HG03159 (cell line): ENCODE data around the gene CORO2B.

Source experiments
- ATAC-seq: cut with Tn5 transposase; IDR thresholded peaks from one replicate; pipeline ENCODE4 v1.9.1; 2021; ENCODE audit warnings: mild to moderate bottlenecking, moderate library complexity; ENCODE audit not compliant: unreplicated experiment

Gene CORO2B

DNA sequence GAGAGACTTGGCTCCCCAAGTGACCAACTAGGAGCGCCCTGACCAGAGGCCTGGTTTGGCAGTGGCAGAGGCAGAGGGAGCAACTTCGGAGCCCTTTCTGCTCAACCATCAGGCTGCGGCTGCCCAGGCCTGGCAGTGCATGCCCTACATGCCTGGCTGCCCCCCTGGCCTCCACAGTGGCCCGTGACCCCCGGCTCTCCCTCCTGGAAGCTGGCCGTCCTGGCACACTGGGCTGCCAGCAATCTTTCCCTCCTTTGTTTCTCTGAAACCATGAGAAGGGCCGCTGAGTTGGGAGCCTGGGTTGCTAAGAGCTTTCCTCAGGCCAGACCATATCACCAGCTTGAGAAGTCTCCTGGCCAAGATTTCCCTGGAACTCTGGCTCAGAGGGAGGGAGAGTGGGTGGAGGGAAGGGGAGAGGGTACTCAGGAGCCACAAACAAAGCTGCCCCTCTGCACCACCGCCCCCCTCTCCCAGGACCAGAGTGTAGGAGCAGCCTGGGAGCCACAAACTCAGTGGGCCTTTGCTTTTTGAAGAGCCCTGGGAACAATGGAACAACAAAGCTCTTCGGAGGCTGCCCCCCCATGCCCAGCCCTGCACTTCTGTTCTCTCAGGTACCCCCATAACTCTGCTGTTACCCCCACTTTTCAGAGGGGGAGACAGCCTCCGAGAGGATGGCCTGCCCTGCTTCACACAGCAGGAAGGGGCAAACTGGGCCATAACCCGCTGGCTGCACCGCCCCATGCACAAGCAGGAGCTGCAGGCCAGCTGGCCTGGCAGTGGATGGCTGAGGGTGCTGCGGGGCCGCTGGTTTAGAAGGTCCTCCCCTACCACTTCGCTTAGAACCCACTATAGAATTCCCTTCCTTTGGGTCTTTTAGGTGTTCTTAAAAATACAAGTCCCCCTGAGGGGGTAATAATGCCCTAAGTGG, 11.3 kb downstream of the CORO2B start:
- ATAC-seq, result no peak

DNA sequence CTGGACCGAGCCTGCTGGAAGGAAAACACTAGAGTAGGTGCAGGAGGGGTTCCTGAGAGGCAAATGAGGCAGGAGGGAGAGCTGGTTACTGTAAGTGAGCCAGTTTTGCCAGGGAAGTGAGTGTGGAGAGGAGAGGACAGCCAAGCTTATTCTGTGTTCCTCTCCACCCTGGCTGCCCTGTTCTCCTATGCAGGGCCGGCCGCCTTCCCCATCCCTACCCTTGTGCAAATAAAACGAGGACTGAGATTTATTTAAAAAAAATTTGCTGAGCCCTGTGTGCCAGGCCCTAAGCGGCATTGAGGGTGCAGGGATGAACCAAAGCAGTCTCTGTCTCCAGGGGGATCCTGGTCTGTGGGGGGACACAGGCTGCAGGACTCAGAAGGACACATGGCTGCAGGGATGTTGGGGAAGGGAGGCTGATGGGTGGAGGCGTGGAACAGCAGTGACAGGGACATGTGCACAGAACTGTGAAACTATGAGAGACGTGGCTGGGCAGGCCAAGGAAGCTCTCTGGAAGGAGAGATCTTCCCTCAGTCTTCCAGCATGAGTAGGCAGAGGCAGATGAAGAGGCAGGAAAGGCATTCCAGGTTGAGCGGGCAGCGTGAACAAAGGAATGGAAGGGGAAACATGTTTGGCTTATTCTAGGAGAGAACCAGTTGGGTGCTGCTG, 12.1 kb downstream of the CORO2B start:
- ATAC-seq, result no peak

- no peak for ATAC-seq
Measured at GRCh38 chr15:68592054-68592453, 13.3 kb downstream of the CORO2B start.

DNA sequence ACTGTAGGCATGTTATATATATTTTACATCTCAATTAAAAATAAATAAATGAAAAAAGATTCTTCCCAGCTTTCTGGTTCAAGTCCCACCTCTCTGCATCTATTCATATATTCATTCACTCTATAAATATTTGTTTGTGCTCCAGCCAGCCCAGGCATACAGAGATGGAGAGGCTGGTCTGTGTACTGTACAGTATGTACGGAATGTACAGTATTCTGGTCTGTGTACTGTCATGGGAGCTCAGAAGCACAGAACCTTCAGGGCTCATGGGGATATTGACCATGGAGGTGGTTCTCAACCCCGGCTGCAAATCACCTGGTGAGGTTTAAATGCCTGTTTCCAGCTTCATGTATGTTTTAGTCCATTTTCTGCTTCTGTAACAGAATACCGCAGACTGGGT, 13.8 kb downstream of the CORO2B start:
- ATAC-seq, result no peak

GRCh38 chr15:68593341-68593740, 14.5 kb downstream of the CORO2B start:
- no peak for ATAC-seq

- ATAC-seq, result no peak
Measured at GRCh38 chr15:68593828-68594532, 15.2 kb downstream of the CORO2B start.

- ATAC-seq, result no peak
Measured at GRCh38 chr15:68594533-68595259, 15.9 kb downstream of the CORO2B start.

DNA sequence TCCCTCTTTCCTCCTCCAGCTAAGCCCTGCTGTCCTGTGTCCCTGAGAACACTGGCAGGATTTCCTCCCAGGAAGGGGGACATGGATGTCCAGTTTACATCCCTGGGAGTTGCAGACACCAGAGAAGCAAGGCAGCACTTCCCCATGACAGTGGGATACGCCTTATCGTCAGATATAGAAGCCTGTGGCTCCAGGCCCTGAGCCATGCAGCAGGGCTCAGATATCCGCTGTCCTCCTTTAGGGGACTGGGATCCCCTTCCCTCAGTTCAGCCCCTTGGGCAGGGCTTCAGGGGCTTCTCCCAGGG, 16.4 kb downstream of the CORO2B start:
- ATAC-seq, result no peak

GRCh38 chr15:68595761-68596160, 17.0 kb downstream of the CORO2B start:
- no peak for ATAC-seq

- ATAC-seq, result no peak
Measured at GRCh38 chr15:68596691-68597090, 17.9 kb downstream of the CORO2B start.

DNA sequence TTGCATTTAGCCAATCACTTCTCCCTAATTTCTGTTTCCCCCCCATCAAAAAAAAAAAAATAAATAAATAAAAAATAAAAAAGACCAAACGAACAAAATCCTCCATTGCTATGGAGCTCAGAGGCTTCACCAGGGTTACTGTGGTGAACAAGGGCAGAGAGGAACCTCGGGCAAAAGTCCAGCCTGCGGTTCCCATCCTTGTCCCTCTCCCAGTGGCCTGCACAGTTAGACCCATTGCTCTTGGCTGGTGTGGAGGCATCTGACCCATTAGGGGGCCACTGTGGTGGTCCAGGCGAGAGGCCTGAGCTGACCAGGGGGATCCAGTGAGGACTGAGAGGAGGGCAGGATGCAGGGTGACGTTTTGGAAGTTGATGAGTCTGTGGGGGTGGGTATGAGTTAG, 18.8 kb downstream of the CORO2B start:
- ATAC-seq, result no peak

DNA sequence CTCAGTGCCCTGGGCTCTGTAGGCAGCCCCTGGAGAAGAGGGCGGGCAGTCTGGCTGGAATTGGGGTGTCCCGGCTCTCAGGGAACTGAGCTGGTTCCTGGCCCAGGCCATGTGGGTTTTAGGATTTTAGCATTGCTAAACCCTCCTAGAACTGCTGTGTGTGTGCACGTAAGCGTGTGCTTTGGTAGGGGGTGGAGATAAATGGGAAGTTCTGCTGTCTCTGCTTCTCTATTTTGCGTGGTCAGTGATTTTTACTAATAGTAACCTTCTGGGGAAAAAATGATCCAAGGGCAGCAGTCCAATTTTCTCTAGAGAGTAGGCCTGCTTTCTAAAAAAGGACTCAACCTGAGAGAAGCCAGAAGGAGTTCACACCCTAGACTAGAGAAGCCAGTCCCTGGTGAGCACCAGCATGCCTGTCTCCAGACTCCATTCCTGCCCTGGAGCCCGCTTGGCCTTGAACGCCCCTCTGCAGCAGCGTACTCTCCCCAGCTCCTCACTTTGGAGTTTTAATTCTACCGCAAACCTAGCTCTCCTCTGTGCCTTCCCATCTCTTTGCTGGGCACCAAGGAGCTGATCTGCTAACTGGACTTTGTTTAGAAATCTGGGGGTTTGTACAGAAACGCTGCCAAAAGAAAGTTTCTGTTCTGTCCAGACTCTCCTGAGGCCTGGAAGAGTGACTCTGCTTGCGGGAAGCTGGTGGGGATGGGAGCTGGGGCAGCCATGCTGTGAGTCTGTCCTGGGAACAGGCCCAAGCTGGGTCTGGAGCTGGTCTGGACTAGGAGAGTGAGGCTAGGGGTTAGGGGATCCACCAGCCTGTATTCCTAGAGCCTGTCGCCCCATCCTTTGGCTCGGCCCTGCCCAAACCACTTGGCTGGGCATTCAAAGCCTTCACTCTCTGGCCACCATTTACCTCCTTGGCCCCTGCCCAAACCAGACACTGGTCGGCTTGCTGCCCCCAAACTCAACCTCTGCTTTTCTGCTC, 19.7 kb downstream of the CORO2B start:
- no peak for ATAC-seq

DNA sequence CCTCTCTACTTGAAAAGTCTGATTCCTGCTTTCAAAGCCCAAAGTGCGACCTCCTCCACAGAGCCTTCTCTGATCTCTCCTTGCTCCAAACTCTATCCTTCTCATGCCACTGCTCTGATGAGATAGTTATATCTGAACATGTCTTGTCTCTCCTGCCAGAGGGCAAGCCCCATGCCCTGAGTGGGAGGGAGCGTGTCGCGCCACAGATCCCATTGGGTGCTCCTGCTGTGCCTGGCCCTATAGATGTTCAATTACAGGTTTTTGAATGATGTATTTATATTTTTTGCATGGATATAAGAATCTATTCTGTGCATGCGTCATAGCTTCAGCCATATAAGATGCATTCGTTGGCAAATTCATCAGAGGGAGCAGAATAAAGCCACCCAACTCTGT, 20.4 kb downstream of the CORO2B start:
- ATAC-seq, result no peak

- ATAC-seq, result no peak
Measured at GRCh38 chr15:68599560-68600071, 20.8 kb downstream of the CORO2B start.

DNA sequence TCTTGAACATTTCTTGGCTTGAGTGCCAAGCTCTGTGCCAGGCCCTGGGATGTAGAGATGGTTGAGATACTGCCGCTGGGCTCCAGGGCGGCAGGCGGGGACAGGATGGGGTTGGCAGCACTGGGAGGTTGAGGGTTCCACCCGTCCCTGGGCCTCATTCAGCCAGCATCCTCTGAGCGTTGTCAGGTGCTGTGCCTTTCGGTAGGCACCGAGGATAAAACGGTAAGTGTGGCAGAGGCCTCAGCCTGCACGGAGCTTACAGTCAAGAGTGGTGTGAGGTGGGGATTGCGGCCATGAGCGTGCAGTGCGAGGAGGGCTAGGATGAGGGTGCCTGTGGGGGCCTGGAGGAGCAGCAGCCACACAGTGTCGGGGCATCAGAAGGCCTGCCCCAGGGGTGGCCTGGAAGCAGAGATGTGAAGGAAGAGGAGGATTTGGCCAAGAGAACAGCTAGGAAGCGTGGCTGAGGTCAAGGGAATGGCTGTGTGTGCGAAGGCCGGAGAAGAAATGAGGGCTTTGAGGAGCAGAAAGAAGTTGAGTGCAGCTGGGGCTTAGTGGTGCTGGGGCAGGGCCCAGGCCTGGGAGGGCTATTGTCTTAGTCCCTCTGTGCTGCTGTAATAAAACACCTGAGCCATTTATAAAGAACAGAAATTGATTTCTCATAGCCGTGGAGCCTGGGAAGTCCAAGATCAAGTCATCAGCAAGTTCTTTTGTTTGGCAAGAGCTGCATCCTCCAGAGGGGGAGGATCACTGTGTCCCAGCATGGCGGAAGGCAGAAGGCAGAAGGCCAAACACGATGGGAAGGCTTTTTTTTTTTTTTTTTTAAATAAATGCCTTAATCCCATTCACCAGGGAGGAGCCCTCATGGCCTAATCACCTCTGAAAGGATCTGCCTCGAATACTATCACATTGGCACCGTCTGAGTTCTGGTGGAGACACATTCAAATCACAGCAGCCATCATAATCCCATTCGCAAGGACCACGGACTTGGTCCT, 22.7 kb downstream of the CORO2B start:
- no peak for ATAC-seq

DNA sequence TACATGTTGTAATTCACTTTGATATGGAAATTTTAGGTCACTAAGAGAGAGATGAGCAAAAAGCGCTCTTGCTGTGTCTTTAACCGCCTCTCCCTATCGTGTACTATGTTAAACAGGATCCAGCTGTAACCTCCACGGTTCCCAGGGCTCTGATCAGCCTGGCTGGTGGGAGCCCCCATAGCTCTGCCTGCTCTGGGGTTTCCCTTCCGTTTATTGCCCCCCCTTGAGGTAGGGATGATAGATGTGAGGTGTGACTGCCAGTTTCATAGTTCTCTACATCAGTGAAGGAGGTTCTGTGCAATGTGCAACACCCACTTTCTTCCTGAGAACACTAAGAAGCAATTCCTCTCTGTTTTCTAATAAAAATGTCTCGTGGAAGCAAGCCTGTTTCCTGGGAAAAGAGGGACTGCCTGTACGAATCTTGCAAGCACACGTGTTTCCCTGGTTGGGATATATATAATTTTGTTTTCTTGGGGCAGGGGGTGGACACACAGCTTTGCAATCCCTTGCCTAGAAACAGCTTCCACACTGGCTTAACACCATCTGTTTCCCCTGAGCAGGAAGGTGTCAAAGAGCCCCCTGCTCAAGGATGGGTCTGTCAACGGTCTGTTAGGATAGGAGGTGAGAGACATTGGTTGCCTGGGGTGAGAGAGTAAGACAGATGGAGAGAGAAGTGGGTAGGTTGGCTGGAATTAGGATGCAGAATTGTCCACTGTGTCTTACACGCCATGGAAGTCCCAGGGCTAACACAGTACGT, 23.8 kb downstream of the CORO2B start:
- ATAC-seq, result no peak

- ATAC-seq, result no peak
Measured at GRCh38 chr15:68603216-68603595, 24.4 kb downstream of the CORO2B start.

DNA sequence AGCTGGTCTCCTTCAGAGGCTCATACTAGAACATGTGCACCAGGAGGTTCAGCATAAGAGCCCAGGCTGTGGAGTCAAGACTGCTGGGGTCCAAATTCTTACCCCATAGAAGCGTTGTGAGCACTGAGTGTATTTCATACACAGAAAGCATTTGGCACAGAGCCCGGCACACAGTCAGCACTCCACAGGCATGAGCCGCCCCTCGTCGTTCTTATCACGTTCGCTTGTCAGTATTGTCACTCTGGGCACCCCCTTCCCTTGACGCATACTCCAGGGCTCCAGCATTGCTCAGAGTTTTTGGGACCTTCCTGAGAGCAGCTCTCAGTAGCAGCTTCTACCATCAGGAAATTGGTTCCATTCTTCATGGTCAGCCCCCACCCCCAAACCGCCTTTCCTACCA, 25.2 kb downstream of the CORO2B start:
- no peak for ATAC-seq
